Glutamatergic neuron (in vitro differentiated cells): ENCODE measurements around the gene GPC6. TPM values are rescaled to one million over a fixed set of nuclear protein-coding genes. Genes with fewer than 3 reads are reported as not detected.

Experiments used
- DNase-seq: peaks from one replicate; pipeline ENCODE4 v3.0.0; 2022
- H3K27ac Mint-ChIP-seq: one replicate; pipeline ENCODE4 v1.8.0; 2020; ENCODE audit warnings: mild to moderate bottlenecking, mixed read lengths, inconsistent platforms; ENCODE audit not compliant: unreplicated experiment
- H3K27me3 Mint-ChIP-seq: one replicate; pipeline ENCODE4 v1.8.0; 2020; ENCODE audit warnings: mild to moderate bottlenecking, moderate library complexity, mixed read lengths, inconsistent platforms; ENCODE audit not compliant: unreplicated experiment
- H3K36me3 Mint-ChIP-seq: one replicate; pipeline ENCODE4 v1.8.0; 2020; ENCODE audit warnings: mild to moderate bottlenecking, mixed read lengths, inconsistent platforms; ENCODE audit not compliant: unreplicated experiment
- H3K4me1 Mint-ChIP-seq: one replicate; pipeline ENCODE4 v1.8.0; 2020; ENCODE audit warnings: mild to moderate bottlenecking, low read depth, mixed read lengths, inconsistent platforms; ENCODE audit not compliant: unreplicated experiment
- H3K4me3 Mint-ChIP-seq: one replicate; pipeline ENCODE4 v1.8.0; 2020; ENCODE audit warnings: mild to moderate bottlenecking, mixed read lengths, inconsistent platforms; ENCODE audit not compliant: unreplicated experiment
- H3K9me3 Mint-ChIP-seq: one replicate; pipeline ENCODE4 v1.8.0; 2020; ENCODE audit warnings: mild to moderate bottlenecking, moderate library complexity, mixed read lengths, inconsistent platforms; ENCODE audit not compliant: unreplicated experiment
- CTCF ChIP-seq: fragments of 200-600 bp; sonication (generic); IDR thresholded peaks from one replicate; pipeline ENCODE4 v1.5.0; 2021; ENCODE audit not compliant: partially characterized antibody, unreplicated experiment
- total RNA-seq: library from RNA; stranded (reverse); fragmentation: NEBNext Ultra II Directional; extraction: Animal tissue kit (Norgen Biotek cat#: 25700); gene quantifications from one replicate; pipeline ENCODE4 v1.2.1, GENCODE V29; 2021; ENCODE audit not compliant: unreplicated experiment

Gene GPC6
- total RNA-seq, 1 donor from 2014 or later: 11.8 TPM

- Mint-ChIP-seq H3K27ac (no peak overlapping the region), H3K27me3 (peaks cover 6% of the 10 kb centered on the region), H3K4me1 (peaks cover 27% of the 10 kb centered on the region), H3K9me3 (no peaks in the 10 kb centered on the region), H3K36me3 (no peaks in the 10 kb centered on the region), H3K4me3 (no peak overlapping the region)
- TF ChIP-seq CTCF: no peak
- no peak for DNase-seq
Observed at GRCh38 chr13:93502071-93502470, 275.5 kb downstream of the GPC6 start.

DNA sequence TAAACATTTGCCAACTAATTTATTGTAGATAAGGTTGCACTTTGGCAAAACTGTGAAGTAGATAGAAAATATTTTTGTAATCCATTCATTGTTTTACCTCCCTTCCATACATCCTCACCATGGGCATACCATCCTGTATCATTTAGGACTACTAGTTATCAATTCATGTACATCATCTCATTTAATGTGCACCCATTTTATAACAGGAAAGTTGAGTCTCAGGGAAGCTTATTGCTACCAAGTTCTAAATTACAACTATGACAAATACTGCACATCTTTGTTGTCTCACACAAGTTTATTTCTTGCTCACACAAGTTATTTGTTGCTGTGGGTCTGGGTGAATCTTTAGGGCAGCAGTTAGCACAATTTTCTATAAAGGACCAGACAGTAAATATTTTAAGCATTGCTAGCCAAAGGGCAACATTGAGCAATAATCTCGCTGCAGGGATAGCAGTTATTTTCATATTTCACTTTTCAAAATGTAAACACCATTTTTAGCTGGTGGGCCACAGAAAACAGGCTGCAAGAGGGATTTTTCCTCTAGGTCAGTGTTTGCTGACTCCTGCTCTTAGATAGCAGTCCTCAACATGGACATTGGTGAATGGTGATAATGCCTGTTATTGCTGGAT is 276.5 kb downstream of the GPC6 start:
- TF ChIP-seq CTCF: no peak
- no peaks in the 10 kb centered on the region for H3K36me3 Mint-ChIP-seq
- H3K9me3 Mint-ChIP-seq: no peaks in the 10 kb centered on the region
- no peak overlapping the region for H3K4me3 Mint-ChIP-seq
- H3K27ac Mint-ChIP-seq: no peak overlapping the region
- no peak for DNase-seq
- H3K27me3 Mint-ChIP-seq: peaks cover 4% of the 10 kb centered on the region
- H3K4me1 Mint-ChIP-seq: peaks cover 17% of the 10 kb centered on the region

GRCh38 chr13:93505104-93505952 is 278.7 kb downstream of the GPC6 start:
- Mint-ChIP-seq H3K4me1 (peaks cover 15% of the 10 kb centered on the region), H3K9me3 (no peaks in the 10 kb centered on the region), H3K27ac (no peak overlapping the region), H3K36me3 (no peaks in the 10 kb centered on the region), H3K4me3 (no peak overlapping the region), H3K27me3 (peaks cover 2% of the 10 kb centered on the region)
- TF ChIP-seq CTCF: no peak
- DNase-seq: no peak

- Mint-ChIP-seq H3K27ac (no peak overlapping the region), H3K4me3 (no peak overlapping the region), H3K4me1 (peaks cover 2% of the 10 kb centered on the region), H3K9me3 (no peaks in the 10 kb centered on the region), H3K27me3 (peaks cover 2% of the 10 kb centered on the region), H3K36me3 (no peaks in the 10 kb centered on the region)
- no peak for DNase-seq
- TF ChIP-seq CTCF: no peak
Observed at GRCh38 chr13:93511011-93511410, 284.4 kb downstream of the GPC6 start.

GRCh38 chr13:93515267-93515666 is 288.7 kb downstream of the GPC6 start:
- DNase-seq: no peak
- Mint-ChIP-seq H3K4me1 (no peaks in the 10 kb centered on the region), H3K27me3 (no peaks in the 10 kb centered on the region), H3K27ac (no peak overlapping the region), H3K4me3 (no peak overlapping the region), H3K36me3 (no peaks in the 10 kb centered on the region), H3K9me3 (no peaks in the 10 kb centered on the region)
- no peak for TF ChIP-seq CTCF
